ENCODE measurements around the gene SLAMF1. TPM values are rescaled to one million over a fixed set of nuclear protein-coding genes. Genes with fewer than 3 reads are reported as not detected.
A peak's percentile ranks its signal among the peaks of the same experiment; 100 is the strongest.

Gene SLAMF1
- total and polyA plus RNA-seq, 8 donors: 0.09 to 2.5 (median 0.18) TPM; not detected in 1

DNA sequence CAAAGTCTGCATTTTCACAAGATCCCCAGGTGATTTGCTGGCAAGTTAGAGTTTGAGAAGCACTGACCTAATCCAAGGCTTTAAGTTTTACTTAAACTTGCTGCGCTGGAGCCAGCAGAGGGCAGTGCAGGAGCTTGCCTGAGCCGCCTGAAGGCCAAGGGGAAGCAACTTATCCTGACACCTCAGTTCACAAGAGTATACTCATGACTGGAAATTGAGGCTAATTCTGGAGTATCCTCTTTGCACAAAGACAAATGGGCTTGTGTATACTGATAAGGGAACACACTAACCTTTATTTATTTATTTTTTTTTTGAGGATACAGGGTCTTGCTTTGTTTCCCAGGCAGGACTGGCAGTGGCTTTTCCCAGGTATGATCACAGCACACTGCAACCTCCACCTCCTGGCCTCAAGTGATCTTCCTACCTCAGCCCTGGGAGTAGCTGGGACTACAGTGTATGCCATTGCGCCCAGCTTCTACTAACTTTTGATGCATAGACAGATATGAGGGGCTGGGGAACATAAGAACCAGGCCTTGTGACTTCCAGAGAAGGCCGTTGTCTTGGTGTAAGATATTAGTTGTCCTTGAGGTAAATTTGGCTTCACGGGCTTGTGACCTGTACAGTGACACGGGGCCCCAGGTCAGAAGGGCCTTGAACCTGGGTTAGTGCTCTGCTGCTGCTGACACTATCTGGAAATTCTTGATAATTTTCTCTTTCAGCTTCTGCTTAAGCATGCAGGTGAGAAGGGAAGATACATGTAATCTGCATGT lies 29.0 kb upstream of the SLAMF1 start:
- ATAC-seq (peak; percentile 94), DNase-seq (peak in 3 of 4 donors; percentile 68 to 92 (median 83))
- TF ChIP-seq, protein P1, sequence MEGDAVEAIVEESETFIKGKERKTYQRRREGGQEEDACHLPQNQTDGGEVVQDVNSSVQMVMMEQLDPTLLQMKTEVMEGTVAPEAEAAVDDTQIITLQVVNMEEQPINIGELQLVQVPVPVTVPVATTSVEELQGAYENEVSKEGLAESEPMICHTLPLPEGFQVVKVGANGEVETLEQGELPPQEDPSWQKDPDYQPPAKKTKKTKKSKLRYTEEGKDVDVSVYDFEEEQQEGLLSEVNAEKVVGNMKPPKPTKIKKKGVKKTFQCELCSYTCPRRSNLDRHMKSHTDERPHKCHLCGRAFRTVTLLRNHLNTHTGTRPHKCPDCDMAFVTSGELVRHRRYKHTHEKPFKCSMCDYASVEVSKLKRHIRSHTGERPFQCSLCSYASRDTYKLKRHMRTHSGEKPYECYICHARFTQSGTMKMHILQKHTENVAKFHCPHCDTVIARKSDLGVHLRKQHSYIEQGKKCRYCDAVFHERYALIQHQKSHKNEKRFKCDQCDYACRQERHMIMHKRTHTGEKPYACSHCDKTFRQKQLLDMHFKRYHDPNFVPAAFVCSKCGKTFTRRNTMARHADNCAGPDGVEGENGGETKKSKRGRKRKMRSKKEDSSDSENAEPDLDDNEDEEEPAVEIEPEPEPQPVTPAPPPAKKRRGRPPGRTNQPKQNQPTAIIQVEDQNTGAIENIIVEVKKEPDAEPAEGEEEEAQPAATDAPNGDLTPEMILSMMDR (IDR thresholded peaks at IDR 0.05): peak; percentile 69 to 71
- Histone ChIP-seq H3K27ac (peak overlapping the region in 1 of 2 donors; percentile 76), H3K9me3 (no peaks in the 10 kb centered on the region), H3K4me3 (peak overlapping the region in 1 of 2 donors; percentile 28), H3K4me1 (peaks cover 0 to 52% of the 10 kb centered on the region in 2 donors), H3K27me3 (no peaks in the 10 kb centered on the region), H3K36me3 (peaks cover 0 to 40% of the 10 kb centered on the region in 2 donors)
- intact Hi-C loops (cut with DNase I): no loop called here

DNA sequence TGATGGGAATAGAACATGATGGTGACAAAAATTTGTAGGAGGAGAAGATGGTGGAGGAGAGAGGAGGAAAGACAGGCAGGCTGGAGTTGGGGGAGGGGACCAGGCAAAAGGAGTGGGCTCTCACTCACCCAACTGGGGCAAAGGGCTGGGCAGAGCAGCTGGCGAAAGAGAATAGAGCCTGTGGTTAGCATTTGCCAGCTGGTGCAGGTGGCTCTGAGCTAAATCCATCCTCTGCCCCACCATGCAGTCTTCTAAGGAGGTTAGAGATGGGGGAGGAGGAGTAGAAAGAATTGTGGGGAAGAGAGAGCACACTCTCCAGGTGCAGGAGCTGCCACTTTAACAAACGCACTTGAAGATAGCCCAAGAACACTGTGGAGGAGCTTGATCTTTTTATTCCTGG lies 27.6 kb upstream of the SLAMF1 start:
- Histone ChIP-seq H3K4me1 (peaks cover 0 to 52% of the 10 kb centered on the region in 2 donors), H3K27me3 (no peaks in the 10 kb centered on the region), H3K4me3 (peak overlapping the region in 1 of 2 donors; percentile 28), H3K9me3 (peaks cover 0 to 6% of the 10 kb centered on the region in 2 donors), H3K36me3 (peaks cover 0 to 26% of the 10 kb centered on the region in 2 donors), H3K27ac (peak overlapping the region in 1 of 2 donors; percentile 76)
- intact Hi-C loops (cut with DNase I): no loop called here
- no peak for ATAC-seq
- DNase-seq: no peak
- TF ChIP-seq, protein P1 (IDR thresholded peaks at IDR 0.05): no peak

DNA sequence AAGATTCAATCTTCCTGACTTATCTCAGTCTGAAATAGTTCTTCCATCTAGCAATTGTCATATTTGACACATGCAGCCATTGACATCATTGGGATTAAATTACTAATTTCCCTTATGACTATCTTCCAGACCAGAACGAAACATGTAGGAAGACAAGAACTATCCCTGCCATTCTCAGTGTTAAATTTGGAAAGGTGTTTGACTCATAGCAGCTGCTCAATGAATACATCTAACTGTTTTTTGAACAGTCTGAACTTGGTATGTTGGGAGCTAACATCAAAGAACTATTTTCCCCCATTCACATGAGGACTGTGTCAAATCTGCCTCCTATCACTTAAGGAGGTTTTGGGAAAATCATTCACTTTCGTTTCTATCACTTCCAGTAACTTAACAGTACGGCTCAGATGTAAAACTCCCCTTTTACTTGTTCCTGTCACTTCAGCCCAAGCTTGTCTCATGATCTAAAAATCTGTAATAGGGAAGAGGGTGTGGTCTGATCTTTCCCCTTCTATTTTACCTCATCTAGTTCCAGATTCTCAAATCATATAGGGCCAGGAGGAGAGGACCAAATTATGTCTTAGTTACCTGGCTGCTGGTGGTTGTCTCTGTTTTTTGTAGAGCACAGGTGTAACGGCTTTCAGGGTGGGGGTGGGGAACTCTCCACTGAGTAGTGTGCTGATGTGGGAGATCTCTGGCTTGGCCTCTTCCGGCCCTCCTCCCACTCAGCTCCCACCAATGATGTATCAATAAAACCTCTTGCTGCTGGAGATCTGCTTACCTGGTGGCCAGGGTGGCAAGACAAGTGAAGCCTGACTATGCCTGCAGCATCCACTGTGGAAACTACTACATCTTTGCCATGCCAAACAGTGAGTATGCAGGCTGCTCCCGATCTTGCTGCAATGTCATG lies 26.2 kb upstream of the SLAMF1 start:
- intact Hi-C loops (cut with DNase I): no loop called here
- peak overlapping the region in 1 of 2 donors; percentile 28 for H3K4me3 ChIP-seq
- TF ChIP-seq, protein P1 (IDR thresholded peaks at IDR 0.05): no peak
- ATAC-seq: peak; percentile 39
- H3K27me3 ChIP-seq: no peaks in the 10 kb centered on the region
- peaks cover 0 to 12% of the 10 kb centered on the region in 2 donors for H3K36me3 ChIP-seq
- no peak for DNase-seq
- peak overlapping the region in 1 of 2 donors; percentile 76 for H3K27ac ChIP-seq
- H3K9me3 ChIP-seq: peaks cover 0 to 10% of the 10 kb centered on the region in 2 donors
- peaks cover 0 to 52% of the 10 kb centered on the region in 2 donors for H3K4me1 ChIP-seq

DNA sequence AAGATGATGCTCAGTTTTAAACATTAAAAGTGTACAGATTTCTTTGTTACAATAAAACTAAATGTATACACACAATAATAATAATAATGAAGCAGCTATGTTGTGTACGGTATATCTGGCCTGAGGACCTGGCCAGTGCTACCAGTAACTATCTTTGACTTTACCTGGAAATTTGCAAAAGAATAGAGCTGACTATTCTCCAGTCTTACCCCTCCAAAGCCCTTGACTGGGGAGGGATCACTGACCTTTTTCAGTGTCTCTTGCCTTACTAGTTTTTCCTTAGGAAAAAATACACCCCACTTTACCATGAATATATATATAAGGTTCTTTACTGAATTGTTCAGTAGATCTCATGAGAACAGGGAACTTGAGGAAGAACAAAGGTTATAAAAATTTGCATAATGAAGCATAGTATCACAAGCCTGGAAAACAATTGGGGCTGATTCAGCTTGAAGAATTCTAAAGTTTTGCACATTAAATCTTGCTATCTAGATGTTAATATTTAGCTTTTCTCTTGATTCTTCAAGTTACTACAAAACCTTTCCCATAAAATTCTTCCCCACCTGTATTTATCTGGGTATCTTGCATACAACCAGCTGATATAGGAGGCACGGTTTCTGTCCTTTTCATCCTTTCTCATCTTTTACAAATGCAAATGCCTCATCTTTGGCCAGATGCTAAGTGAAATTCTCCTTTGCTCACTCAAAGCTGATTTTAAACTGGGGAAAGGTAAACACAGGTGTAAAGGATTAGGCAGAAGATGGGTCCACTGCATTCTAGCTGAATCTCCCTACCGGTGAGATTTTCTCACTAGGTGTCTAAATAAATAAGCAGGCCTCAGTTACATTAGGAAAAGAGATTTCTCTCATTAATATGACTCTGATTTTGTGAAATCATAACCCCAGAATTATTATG lies 25.0 kb upstream of the SLAMF1 start:
- Histone ChIP-seq H3K27ac (no peak overlapping the region), H3K36me3 (peaks cover 0 to 6% of the 10 kb centered on the region in 2 donors), H3K9me3 (peaks cover 0 to 10% of the 10 kb centered on the region in 2 donors), H3K4me1 (peaks cover 0 to 60% of the 10 kb centered on the region in 2 donors), H3K4me3 (no peak overlapping the region), H3K27me3 (no peaks in the 10 kb centered on the region)
- DNase-seq (no peak), ATAC-seq (no peak)
- intact Hi-C loops (cut with DNase I): no loop called here
- TF ChIP-seq, protein P1 (IDR thresholded peaks at IDR 0.05): no peak

All from left lung (tissue), 10 donors.